K562 (cell line): ENCODE data around the gene RHNO1. TPM values are rescaled to one million over a fixed set of nuclear protein-coding genes. Genes with fewer than 3 reads are reported as not detected.

ENCODE experiments used
- ATAC-seq: fragments of 200-7000 bp; cut with Tn5 transposase; 3 replicates; pipeline ENCODE4 v1.9.1; 2020; ENCODE audit warnings: moderate library complexity
- BruUV-seq: library from RNA; stranded (reverse); fragments of 400-500 nt; replicated peaks from 2 replicates; lab custom pipeline; 2021; lab: Mats Ljungman, UMichigan
- CTCF ChIA-PET: fragments of 300-600 bp; formaldehyde crosslinking; extraction: SDS; loops from one replicate; lab custom pipeline; 2021; ENCODE audit warnings: low intra/inter-chr PET ratio; lab: Yijun Ruan, JAX
- POLR2A ChIA-PET: fragments of 300-600, 350-650 bp; sonication (Branson Sonifier 250); formaldehyde crosslinking; extraction: SDS; loops from one replicate; lab custom pipeline; 2021; ENCODE audit warnings: antibody characterized with exemption, inconsistent platforms; lab: Yijun Ruan, JAX
- DNase-seq, 4 experiments: peaks; one replicate each; pipeline versions ENCODE4 v3.0.0 to v3.0.0-alpha.2; 2011 to 2018; ENCODE audit warnings: low spot score in 3 of 4, mixed read lengths in 3 of 4; ENCODE audit errors: extremely low read depth in 1 of 4
- FAIRE-seq: peaks from 2 replicates; lab custom pipeline; 2011; peaks lifted over from hg19 to GRCh38; lab: Jason Lieb, UNC
- H2AFZ ChIP-seq: 2 replicates; pipeline ENCODE4 v1.6.0; 2011; ENCODE audit warnings: low read depth, low read length, control low read depth, inconsistent platforms
- H3K27ac ChIP-seq: fragments of 200-600 bp; 3 replicates; pipeline ENCODE4 v1.8.0; 2011; ENCODE audit warnings: low read depth, mild to moderate bottlenecking, control low read depth, inconsistent platforms, low read length, moderate library complexity, mixed read lengths; ENCODE audit errors: extremely low read depth
- H3K27me3 ChIP-seq, 2 experiments: fragments of 300-600 bp in 1 of 2; 2 replicates in 1 of 2; 3 replicates in 1 of 2; pipeline versions ENCODE4 v1.6.0 to v1.8.0; 2011; ENCODE audit warnings: inconsistent platforms in 2 of 2, low read length in 2 of 2, mild to moderate bottlenecking in 1 of 2, mixed read lengths in 1 of 2, moderate library complexity in 1 of 2; ENCODE audit not compliant: control insufficient read depth in 2 of 2, insufficient read depth in 2 of 2
- H3K36me3 ChIP-seq: fragments of 300-600 bp; 3 replicates; pipeline ENCODE4 v1.8.0; 2011; ENCODE audit warnings: mild to moderate bottlenecking, low read length, inconsistent platforms; ENCODE audit not compliant: control insufficient read depth, insufficient read depth
- H3K4me1 ChIP-seq, 2 experiments: fragments of 200-600 bp in 1 of 2; replicated peaks in 1 of 2; 2 replicates in 1 of 2; 3 replicates in 1 of 2; pipeline versions ENCODE4 v1.5.1 to v1.8.0; 2011; ENCODE audit warnings: inconsistent platforms in 2 of 2, low read length in 2 of 2, mild to moderate bottlenecking in 1 of 2, mixed read lengths in 1 of 2, moderate library complexity in 1 of 2; ENCODE audit not compliant: control insufficient read depth in 2 of 2, insufficient read depth in 2 of 2
- H3K4me2 ChIP-seq: 2 replicates; pipeline ENCODE4 v1.6.1; 2011; ENCODE audit warnings: low read length, control low read depth, inconsistent platforms, mixed read lengths; ENCODE audit not compliant: insufficient read depth
- H3K4me3 ChIP-seq: fragments of 200-600 bp; sonication (generic), shearing (Covaris generic); 2 replicates; pipeline ENCODE4 v1.5.1; 2016; ENCODE audit warnings: control low read depth, inconsistent platforms
- H3K79me2 ChIP-seq: fragments of 200-600 bp; 3 replicates; pipeline ENCODE4 v1.8.0; 2011; ENCODE audit warnings: low read length, inconsistent platforms; ENCODE audit not compliant: control insufficient read depth, insufficient read depth
- H3K9ac ChIP-seq, 2 experiments: 2 replicates each; pipeline versions ENCODE4 v1.6.0 to v1.6.1; 2011; ENCODE audit warnings: low read depth in 2 of 2, low read length in 2 of 2, control low read depth in 1 of 2, inconsistent platforms in 1 of 2, mild to moderate bottlenecking in 1 of 2, mixed read lengths in 1 of 2; ENCODE audit not compliant: insufficient read depth in 1 of 2
- H3K9me1 ChIP-seq: one replicate; pipeline ENCODE4 v1.6.0; 2011; ENCODE audit warnings: inconsistent platforms, mild to moderate bottlenecking, low read length, moderate library complexity; ENCODE audit not compliant: control insufficient read depth, insufficient read depth
- H3K9me3 ChIP-seq: replicated peaks from 2 replicates; pipeline ENCODE4 v1.5.1; 2011; ENCODE audit warnings: low read depth, low read length, inconsistent platforms; ENCODE audit not compliant: control insufficient read depth, insufficient read depth
- H4K20me1 ChIP-seq: replicated peaks from 2 replicates; pipeline ENCODE4 v1.6.1; 2011; ENCODE audit warnings: low read length, inconsistent platforms, mixed read lengths; ENCODE audit not compliant: control insufficient read depth, insufficient read depth
- CCNT2 ChIP-seq: IDR thresholded peaks from 2 replicates; pipeline ENCODE4 v1.6.1; 2011; ENCODE audit warnings: borderline replicate concordance, low read depth, mild to moderate bottlenecking, moderate library complexity, mixed read lengths, low read length; ENCODE audit not compliant: insufficient read length; ENCODE audit errors: extremely low read depth
- FOXA1 ChIP-seq: fragments of 450-650 bp; IDR thresholded peaks from 2 replicates; pipeline ENCODE4 v1.6.1; 2016; ENCODE audit warnings: mild to moderate bottlenecking, borderline replicate concordance
- GATA2 ChIP-seq: sonication (generic); formaldehyde crosslinking; IDR thresholded peaks from 2 replicates; pipeline ENCODE4 v1.4.0; 2020; ENCODE audit warnings: mild to moderate bottlenecking, missing genetic modification reagents
- HCFC1 ChIP-seq: IDR thresholded peaks from 2 replicates; pipeline ENCODE4 v1.6.1; 2012; ENCODE audit warnings: low read depth, low read length, improper control_type of control experiment
- HNRNPLL ChIP-seq: fragments of 200-400 bp; formaldehyde crosslinking; IDR thresholded peaks from 2 replicates; pipeline ENCODE4 v1.6.1; 2017; ENCODE audit warnings: low read length, low read depth, mild to moderate bottlenecking; ENCODE audit not compliant: poor library complexity, severe bottlenecking
- MYBL2 ChIP-seq, 2 experiments: fragments of 450-650 bp in 1 of 2; sonication (generic) in 1 of 2; formaldehyde crosslinking in 1 of 2; IDR thresholded peaks; 2 replicates each; pipeline versions ENCODE4 v1.6.1 to v1.8.1; 2017 to 2022; ENCODE audit warnings: borderline replicate concordance in 1 of 2, inconsistent platforms in 1 of 2, low read depth in 1 of 2, mild to moderate bottlenecking in 1 of 2, missing genetic modification reagents in 1 of 2, moderate library complexity in 1 of 2
- NUFIP1 ChIP-seq: fragments of 450-650 bp; IDR thresholded peaks from 2 replicates; pipeline ENCODE4 v1.6.1; 2018; ENCODE audit not compliant: partially characterized antibody
- PKNOX1 ChIP-seq: fragments of 450-650 bp; IDR thresholded peaks from 2 replicates; pipeline ENCODE4 v1.6.1; 2016
- POLR3G ChIP-seq: IDR thresholded peaks from 2 replicates; pipeline ENCODE4 v1.6.1; 2011; ENCODE audit not compliant: insufficient read length, insufficient replicate concordance; ENCODE audit errors: extremely low read depth
- RB1 ChIP-seq: fragments of 450-650 bp; IDR thresholded peaks from 2 replicates; pipeline ENCODE4 v1.6.1; 2017; ENCODE audit warnings: low read depth, mild to moderate bottlenecking
- RERE ChIP-seq: sonication (generic); formaldehyde crosslinking; IDR thresholded peaks from 2 replicates; pipeline ENCODE4 v1.8.0; 2023; ENCODE audit warnings: missing genetic modification reagents, mild to moderate bottlenecking, borderline replicate concordance
- SAFB ChIP-seq: fragments of 200-400 bp; formaldehyde crosslinking; IDR thresholded peaks from 2 replicates; pipeline ENCODE4 v1.6.1; 2017; ENCODE audit warnings: low read depth, low read length, borderline replicate concordance
- ZNF282 ChIP-seq: sonication (generic); formaldehyde crosslinking; IDR thresholded peaks from 2 replicates; pipeline ENCODE4 v1.8.1; 2023; ENCODE audit warnings: missing genetic modification reagents
- WGBS: fragments of 100-300 bp; shearing (Covaris generic); methylation state at CpG from one replicate; pipeline ENCODE4 v1.1.6; 2016; ENCODE audit warnings: low coverage, mixed read lengths; ENCODE audit not compliant: insufficient coverage; ENCODE audit errors: missing lambda C conversion rate; 5-methylcytosine and 5-hydroxymethylcytosine counted together
- in situ Hi-C: fragments of 300-500 bp; cut with MboI; formaldehyde crosslinking; loops from 4 replicates; pipeline ENCODE4 v1.15.0; 2018; ENCODE audit warnings: inconsistent platforms, mixed read lengths
- intact Hi-C: fragments of 100-400 bp; cut with micrococcal nuclease; formaldehyde crosslinking; loops from 2 replicates; pipeline ENCODE4 v1.14.2; 2022
- polyA plus RNA-seq, 8 experiments: library from polyadenylated mRNA; depleted of rRNA in 4 of 8; stranded (reverse) in 5 of 8; unstranded in 3 of 8; fragments of >200 nt; fragmentation: Nextera tagmentation in 2 of 8; fragmentation: Illumina TruSeq in 1 of 8; extraction: Ambion mirVana in 2 of 8; extraction: Trizol in 1 of 8; gene quantifications; 2 replicates each; pipeline versions ENCODE4 v1.2.1 to v1.2.3, GENCODE V29; 2011 to 2014; ENCODE audit warnings: inconsistent platforms in 1 of 8, missing spikeins in 1 of 8
- total RNA-seq, 7 experiments: library from RNA; depleted of rRNA in 6 of 7; stranded (reverse); fragments of >200 nt in 6 of 7; fragmentation: Illumina TruSeq in 2 of 7; extraction: Trizol in 2 of 7; gene quantifications; 2 replicates each; pipeline versions ENCODE4 v1.2.1 to v1.2.3, GENCODE V29; 2011 to 2021; ENCODE audit warnings: low replicate concordance in 1 of 7

The RHNO1 gene
- total and polyA plus RNA-seq, 9 of the 15 experiments (the other 6 are each of a cell fraction or from before 2014, with no cell fraction given) = 20.8 to 62.7 (median 28.8) TPM

GRCh38 chr12:2886768-2887450 is 9.9 kb downstream of the RHNO1 start (continued):
- TF ChIP-seq RERE (CRISPR knock-in tag) = no peak
- TF ChIP-seq RB1 = no peak

- H3K4me3 ChIP-seq = peak overlapping the region; percentile 67
- H3K4me2 ChIP-seq = peak overlapping the region; percentile 82
- peaks cover 8% of the 10 kb centered on the region for H3K79me2 ChIP-seq
- H4K20me1 ChIP-seq = no peaks in the 10 kb centered on the region
- ATAC-seq (peak; percentile 14), FAIRE-seq (no peak), DNase-seq (no peak)
- intact Hi-C loops = no loop called here
- H3K9ac ChIP-seq = peak overlapping the region; percentile 67 to 90
- ChIA-PET CTCF (no interaction called here), POLR2A (interaction anchor here (0.5 to 1.7 kb wide), 4 partner anchors 10 to 347 kb away, joined by 3 to 13 read pairs (median 5); partner anchors contain the start of genes FOXM1 and RHNO1)
- no peaks in the 10 kb centered on the region for H3K27me3 ChIP-seq
- H2AFZ ChIP-seq = peak overlapping the region; percentile 95
- no peaks in the 10 kb centered on the region for H3K9me3 ChIP-seq
- 53% methylated on average over 5 of the region's 10 CpGs for WGBS
- in situ Hi-C loops = no loop called here
- peaks cover 5 to 15% of the 10 kb centered on the region in 2 experiments; a peak in 4 of 5 replicates for H3K4me1 ChIP-seq
- peak overlapping the region; percentile 76 for H3K27ac ChIP-seq
- BruUV-seq = no TSS peak
- H3K36me3 ChIP-seq = peaks cover 28% of the 10 kb centered on the region; the same call in 2 of the 3 replicates
- no peaks in the 10 kb centered on the region for H3K9me1 ChIP-seq
- TF ChIP-seq NUFIP1 (no peak), HNRNPLL (no peak), SAFB (no peak), MYBL2 (IDR thresholded peaks at IDR 0.05; ENCODE audit: low read depth) (no peak), MYBL2 (CRISPR knock-in tag; IDR thresholded peaks at IDR 0.05; ENCODE audit: borderline replicate concordance) (no peak), CCNT2 (no peak), ZNF282 (CRISPR knock-in tag) (no peak), PKNOX1 (no peak), FOXA1 (no peak), HCFC1 (no peak), POLR3G (no peak), GATA2 (CRISPR knock-in tag) (no peak)
Measured at GRCh38 chr12:2890001-2890387, 13.0 kb downstream of the RHNO1 start.
